G401.6 (cell line): ENCODE results near the gene GLIS1.
"Not testable (repeated sequence)": the region's sequence is repeated elsewhere in the genome, so short reads cannot be mapped to it uniquely, and the experiment has no call there.

Experiments
- FAIRE-seq: peaks from 2 replicates; lab custom pipeline; 2012; peaks lifted over from hg19 to GRCh38; lab: Jason Lieb, UNC

The GLIS1 gene

DNA sequence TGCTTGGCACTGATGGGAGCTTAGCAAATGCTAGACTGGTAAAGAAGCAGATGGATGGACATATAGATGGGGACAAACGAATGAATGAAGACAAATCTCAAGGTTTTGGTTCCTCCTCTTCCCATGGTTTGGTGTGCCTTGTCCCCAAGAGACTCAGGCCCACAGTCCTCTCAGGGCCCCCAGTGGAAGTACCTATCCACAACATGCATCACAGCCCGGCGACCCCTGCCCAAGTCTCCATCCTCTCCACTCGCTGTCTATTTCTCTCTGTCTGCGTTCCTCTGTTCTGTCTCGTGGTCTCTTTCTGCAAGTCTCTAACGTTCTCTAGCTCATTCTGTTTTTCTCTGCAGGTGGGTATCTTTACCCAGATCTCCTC is 85.8 kb downstream of the GLIS1 start:
- FAIRE-seq = no peak

DNA sequence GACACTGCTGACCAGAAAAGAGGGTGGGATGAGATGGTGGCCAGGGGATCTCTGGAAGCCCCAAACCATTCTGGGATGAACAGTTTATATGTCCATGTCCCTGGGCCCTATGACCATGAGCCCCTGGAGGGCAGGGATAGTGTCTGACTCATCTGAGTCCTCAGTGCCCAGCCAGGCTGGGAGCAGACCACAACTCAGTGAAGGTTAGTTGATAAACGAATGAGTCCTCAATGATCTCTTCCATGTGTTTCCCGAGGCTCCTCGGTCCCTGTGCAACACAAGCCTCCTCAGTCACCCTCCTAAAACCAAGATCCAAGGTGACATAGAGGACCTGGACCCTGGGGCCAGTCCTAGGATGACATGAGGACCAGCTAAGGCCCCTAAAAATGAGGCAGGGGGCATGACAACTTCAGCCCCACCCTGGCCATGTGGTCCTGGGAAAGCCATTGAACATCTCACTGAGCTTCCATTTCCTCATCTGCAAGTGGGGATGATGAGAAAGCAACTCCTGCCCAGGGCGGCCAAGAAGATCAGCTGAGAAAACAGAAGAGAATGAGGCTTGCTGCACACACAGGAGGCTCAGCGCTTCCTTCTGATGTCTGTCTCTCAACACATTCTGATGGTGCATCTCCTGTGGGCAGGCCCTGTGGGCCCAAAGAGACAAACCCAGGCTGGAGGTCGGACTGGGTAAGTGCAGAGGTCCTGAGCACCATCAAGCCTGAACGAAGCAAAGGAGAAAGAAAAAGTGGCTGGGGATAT is 86.3 kb downstream of the GLIS1 start:
- no peak for FAIRE-seq

DNA sequence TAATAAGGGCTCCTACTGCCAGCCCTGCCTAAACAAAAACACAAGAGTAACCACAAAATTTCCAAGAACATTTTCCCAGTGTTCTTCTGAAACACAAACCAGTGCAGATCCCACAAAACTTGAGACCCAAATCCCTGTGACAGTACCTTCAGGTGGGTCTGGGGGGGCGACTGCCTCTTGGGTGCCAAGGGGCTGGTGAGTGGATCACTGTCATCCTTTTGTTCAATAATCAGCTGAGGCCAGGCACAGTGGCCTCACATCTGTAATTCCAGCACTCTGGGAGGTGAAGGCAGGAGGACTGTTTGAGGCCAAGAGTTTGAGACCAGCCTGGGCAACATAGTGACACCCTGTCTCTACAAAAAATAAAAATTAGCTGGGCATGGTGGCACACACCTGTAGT is 87.6 kb downstream of the GLIS1 start:
- FAIRE-seq = no peak

DNA sequence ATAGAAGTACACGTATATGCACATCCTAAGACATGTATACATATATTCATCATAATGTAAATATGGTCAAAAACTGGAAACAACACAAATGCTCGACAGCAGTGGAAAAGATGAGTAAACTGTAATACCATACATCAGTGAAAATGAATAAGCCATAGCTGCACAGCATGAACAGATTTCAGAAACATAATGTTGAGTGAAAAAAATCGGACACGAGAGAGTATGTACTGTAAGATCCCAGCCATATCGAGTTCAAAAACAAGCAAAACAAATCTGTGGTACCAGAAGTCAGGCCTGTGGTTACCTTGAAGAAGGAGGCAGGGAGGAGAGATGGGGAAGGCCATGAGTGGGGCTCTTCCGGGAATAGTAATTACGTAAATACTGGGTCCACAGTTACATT is 90.4 kb downstream of the GLIS1 start:
- no peak for FAIRE-seq

DNA sequence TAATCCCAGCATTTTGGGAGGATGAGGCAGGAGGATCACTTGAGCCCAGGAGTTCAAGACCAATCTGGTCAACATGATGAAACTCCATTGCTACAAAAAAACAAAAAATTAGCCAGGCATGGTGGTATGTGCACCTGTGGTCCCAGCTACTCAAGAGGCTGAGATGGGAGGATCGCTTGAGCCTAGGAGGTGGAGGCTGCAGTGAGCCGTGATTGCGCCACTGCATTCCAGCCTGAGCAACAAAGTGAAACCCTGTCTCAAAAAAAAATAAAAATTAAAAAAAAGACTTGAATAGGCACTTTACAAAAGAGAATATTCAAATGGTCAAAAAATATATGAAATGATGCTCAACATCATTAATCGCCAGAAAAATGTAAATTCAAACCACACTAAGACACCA is 91.0 kb downstream of the GLIS1 start:
- FAIRE-seq = not testable (repeated sequence)

DNA sequence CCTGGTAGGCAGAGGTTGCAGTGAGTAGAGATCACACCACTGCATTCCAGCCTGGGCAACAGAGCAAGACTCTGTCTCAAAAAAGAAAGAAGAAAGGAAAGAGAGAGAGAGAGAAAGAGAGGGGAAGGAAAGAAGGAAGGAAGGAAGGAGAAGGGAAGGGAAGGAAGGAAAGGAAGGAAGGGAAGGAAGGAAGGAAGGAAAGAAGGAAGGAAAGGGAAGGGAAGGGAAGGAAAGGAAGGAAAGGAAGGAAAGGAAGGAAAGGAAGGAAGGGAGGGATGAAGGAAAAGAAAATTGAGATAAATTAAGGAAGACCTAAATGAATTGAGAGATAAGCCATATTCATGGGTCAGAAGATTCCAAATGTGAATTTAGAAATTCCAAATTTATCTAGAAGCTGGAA is 92.2 kb downstream of the GLIS1 start:
- no peak for FAIRE-seq

DNA sequence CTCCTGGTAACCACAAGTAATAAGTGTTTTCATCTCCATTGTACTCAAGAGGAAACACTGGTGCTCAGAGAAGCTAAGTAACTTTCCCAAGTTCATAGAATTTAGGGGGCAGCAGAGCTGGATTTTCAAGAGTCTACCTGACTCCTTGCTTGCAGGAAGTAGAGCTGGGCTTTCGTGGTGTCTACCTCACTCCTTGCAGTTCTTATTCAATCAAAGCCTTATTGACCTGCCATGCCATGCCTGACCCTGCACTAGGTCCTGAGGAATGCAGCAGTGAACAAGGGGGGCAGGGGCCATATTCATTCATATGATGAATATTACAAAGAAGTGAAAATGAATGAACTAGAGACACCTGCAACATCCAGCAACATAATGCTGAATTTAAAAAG is 93.3 kb downstream of the GLIS1 start:
- no peak for FAIRE-seq

DNA sequence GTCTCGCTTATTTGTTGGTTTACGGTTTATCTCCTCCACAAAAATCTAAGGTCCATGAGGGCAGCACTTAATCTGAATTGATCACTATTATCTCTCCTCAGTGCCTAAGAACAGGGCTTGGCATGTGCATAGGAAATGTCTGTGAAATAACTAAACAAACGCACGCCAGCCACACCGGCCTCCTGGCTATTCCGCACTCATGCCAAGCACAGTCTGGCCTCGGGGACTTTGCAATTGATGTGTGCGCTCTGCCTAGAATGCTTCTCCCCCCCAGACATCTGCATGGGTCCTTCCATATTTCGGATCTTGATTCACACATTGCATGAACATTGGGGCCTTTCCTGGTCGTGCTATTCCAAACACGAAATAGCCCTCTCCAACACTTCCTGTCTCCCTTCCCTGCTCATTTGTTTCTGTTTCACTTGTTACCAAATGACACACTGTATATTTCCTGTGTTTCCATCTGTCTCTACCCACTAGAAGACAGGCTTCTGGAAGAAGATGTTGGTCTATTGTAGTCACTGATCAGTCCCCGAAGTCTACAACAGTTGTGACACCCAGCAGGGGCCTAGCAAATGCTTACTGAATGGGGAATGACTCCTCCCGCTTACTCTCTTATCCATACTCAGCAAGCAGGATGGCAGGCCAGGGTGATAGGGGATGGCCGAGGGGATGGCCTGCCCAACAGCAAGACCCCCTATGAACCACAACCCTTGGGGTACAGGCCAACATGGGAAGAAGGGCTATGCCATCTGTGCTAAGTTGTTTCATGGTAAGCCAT is 93.9 kb downstream of the GLIS1 start:
- no peak for FAIRE-seq

DNA sequence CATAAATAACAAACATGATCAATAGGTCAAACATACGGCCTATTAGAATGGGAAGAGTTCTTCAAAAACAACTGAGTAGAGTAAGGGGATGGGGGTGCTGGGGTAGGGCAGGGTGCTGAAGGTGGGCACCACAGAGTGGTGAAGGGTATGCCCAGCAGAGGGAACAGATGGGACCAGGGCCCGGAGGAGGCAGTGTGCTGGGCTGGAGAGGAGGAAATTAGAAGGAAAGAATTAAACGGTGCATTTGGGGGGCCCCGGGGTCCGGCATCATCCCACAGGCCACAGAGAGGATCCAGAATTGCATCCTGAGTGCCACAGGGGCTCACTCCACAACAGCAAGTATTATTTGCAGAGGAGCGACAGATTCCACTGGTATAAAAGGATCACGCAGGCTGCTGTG is 94.5 kb downstream of the GLIS1 start:
- no peak for FAIRE-seq

DNA sequence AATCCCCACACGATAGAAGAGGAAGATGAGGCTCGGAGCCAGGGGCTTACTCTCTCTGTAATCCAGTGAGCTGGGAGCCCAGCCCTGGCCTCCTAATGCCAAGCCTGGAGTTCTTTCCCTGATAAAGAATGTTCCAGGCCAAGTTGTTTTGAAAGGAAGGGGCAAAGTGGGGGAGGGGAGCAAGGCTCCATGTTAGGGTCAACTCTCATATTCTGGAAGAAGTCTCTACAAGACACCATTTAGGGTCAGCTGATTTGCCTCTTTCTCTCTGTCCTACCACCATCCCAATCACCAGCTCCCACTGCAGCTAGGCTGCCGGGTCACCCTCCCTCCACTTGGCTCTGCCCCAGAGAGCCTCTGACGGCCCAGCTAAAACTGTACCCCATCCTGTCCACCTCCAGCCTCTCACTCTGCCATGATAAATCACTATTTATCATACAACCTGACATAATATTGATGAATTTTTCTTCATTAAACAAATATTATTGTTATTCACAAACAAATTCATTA is 95.0 kb downstream of the GLIS1 start:
- no peak for FAIRE-seq

DNA sequence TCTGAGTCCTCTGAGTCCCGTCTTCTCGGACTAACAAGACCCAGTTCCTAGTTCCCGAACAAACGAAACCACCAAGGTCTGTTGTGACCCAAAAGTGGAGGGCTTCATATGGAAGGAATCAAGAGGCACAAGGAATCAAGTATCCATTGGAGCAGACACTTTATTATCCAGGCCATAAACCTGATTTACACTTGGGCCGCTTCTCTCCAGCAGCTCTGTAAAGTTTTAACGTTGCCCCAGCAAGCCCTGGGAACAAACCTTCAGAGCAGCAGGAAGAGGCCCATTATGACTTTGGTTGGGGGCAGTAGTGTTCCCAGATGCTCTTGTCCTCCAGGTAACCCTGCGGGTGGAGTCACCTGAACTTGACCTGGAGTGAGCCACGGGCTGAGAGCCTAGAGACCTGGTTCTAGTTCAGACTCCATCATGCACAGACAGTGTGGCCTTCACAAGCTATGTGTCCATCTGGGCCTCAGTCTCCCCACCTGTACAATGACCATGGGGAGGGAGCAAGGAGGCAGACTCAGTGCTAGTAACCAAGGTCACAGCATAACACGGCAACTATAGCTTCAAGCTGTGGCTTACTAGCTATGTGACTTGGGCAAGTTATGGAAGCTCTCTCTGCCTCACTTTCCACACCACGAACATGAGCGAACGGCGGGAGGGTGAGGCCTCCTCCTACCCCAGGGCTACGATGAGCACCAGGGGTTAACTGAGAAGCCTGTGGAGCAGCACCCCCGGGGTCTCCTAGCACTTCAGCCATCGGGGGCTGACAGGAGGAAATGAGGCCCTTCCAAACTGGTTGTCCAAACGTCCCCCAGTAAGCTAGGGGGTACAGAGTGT is 95.7 kb downstream of the GLIS1 start:
- no peak for FAIRE-seq

DNA sequence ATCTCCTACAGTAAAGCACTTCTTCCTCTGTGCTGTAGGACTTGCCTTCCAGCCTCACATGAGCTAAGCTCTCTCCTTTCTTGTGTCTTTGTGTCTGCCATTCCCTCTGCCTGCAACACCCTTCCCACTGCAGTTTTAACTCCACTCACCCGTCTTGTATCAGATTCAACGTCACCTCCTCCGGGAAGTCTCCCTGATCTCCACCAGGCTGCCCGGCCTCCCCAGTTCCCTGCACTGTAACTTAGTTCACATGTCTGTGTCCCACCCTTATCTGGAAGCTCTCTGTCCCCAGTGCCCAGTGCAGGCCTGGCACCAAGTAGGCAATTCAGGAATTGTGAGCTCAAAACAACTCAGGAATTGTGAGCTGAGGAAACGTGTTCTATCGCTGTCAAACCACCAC is 96.4 kb downstream of the GLIS1 start:
- no peak for FAIRE-seq

DNA sequence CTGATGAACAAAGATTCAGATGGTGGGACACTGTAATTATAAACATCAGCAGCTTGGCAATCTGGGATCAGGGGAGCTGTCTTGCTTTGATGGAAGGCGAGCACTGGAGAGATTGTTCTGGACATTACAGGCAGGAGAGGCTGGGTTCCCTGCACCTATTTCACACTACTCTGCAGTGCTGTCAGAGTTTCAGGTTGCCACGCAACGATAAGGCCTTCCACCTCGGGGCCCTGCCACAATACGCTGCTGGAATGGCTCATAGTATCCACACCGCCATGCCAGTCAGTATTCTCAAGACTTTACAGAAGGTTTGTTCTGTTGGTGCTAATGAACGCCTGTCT is 96.8 kb downstream of the GLIS1 start:
- FAIRE-seq = no peak

DNA sequence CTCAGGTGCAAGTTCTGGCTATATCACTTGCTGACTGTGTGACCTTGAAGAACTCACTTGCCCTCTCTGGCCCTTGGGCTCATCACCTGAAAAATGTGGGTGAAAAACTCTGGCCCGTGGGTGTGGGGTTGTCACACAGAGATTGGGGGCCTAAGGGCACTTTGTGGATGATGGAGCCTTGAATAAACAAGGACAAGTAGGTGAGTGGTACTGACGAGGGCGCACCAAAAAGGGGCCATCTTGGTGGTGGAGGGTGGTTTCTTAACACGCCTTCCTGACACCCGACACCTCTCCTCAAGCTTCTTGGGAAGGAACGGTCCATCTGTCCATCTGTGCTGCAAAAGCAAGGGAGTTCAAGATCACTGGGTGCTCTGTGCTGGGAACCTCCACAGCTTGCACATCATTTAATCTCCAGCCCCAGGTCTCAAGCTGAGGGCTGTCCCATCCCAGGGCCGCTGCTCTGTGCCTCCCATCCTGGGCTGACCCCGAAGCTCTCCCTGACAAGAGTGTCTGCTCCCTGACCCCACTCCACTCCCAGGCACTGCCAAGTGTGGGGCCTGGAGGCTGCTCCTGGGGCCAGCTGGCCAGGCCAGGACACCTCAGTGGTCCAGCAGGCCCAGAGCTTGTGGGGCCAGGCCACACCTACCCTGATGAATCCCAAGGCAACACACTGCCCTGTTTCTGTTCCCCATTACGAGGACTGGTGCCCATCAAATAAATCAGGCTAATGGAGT is 97.3 kb downstream of the GLIS1 start:
- no peak for FAIRE-seq

DNA sequence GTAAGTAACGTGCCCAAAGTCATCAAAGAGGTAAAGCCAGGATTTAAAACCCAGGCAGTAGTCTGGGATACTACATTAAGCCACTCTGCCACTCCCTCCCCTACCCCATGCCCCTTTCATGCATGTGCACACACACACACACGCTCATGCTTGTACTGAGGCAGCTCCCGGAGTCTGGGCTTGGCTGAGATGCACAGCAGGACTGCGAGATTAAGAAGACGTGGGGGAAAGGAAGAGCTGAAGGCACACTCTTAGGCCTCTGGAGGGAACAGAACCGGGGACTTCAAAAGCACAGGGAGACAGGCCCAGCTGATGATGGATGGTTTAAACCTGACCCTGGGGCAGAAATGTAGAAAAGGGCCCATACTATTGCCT is 98.3 kb downstream of the GLIS1 start:
- no peak for FAIRE-seq

DNA sequence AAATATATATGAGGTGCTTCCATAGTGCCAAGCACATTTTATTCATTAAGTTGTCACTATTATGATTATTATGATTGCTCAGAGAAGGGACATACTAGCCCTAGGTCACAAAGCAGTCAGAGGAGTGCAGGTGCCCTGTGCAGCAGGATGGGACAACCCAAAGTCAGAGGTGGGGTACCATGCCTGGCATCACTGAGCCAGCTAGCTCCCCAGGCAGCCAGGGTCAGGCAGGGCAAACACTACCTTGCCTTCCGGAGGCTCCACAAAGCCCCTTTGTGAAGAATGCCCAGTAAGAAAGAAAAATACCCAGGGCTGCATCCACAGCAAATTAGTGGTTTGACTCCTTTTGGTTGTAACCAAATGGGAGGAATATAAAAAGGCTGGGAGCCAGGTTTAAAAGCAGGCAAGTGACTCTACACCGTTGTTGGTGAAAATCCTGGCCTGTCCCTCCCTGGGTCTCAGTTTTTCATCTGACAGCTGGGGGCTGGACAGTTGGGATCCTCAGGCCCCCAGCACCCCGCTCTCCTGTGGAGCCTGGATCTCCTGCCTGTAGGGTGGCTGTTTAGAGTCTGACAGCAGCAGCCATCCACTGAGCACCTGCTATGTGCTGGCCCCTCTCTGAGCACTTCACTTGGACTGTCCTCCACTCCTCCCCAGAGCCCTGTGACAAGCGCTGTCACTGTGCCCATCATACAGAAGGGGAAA is 98.8 kb downstream of the GLIS1 start:
- no peak for FAIRE-seq

DNA sequence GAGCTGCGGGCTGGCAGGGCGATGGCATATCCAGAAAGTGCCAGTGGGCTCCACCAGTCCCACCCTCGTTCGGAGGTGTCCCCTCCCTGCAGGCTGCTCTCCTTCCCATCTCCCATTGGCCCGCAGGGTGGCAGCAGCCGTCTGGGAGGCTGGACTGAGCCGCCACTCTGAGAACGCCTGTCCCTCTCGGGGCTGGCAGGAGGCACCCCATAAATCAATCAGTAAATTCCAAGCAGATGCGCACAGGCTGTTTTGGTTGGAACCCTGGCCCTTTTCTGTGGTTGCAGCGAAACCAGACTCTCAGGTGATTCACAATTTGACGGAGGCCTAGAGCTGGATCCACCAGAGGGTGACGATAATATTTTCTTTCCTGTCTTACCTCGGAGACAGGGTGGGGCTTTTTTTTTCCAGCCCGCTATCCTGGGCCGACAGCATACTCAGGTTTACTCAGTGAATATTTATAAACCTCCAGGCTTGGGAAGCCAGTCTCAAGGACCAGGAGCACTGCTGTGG is 99.7 kb downstream of the GLIS1 start:
- FAIRE-seq = no peak

DNA sequence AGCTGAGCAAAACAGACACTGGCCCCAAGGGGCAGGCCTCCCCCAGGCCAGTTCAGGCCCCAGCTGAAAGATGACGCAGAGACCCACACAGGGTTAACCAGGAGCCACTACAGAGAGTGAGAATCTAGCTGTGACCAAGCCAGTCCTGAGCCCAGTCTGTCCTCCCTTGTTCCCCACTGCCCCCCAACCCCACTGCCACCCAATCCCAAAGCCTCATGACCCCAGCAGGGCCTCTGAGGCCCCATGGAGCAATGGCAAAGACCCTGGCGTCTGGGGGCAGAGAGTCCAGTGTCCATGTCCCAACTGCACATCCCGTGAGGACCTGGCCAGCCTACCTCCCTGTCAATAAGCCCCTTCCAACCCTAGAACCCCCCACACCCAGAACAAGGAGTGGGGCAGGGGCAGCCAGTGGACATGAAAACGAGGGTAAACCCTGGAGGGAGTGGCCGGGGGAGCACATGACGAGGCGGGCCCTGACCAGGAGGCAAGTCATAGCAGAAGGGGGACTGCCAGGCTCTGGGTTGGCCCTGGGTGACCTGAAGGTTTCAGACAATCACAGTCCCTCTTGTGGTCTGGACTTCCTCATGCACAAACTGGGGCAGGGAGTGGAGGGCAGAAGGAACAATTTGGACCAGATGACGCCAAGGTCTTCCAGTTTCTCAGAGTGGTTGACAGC is 100.5 kb downstream of the GLIS1 start:
- no peak for FAIRE-seq

DNA sequence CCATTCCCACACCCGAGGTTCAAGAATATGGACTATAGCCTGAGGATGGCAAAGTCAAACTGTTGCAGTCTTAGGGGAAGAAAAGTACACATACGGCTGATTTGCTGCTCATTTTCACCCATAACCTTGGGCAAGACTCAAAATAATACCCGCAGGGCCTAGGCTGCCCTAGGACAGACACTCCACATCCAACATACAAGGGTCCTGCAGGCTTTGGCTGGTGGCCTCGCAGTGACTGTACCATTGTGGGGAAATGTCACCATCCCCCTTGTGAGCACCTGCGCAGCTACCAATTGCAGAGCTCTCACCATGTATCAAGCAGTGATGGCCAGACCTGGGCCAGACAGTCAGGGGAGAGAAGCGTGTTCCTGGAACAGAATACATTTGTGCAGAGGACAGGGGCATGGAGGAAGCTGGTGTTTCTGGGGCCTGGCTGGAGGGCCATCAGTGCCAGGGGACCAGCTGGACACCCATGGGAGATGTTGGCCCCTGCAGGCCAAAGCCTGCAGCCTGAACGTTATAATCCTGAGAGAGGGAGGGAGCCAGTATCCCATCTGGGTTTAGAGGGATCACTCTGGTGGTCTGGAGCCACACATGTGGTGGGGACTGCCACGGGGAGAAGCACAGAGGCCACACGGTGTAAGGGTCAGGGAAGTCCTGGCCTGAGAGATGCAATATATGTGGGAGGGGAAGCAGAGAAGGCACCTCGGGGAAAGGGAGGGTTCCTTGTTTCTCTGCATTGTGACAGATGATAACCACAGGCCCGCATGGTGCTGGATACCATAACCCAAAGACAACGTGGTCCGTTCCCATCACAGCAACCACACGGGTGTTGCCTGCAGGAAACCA is 101.2 kb downstream of the GLIS1 start:
- FAIRE-seq = no peak

DNA sequence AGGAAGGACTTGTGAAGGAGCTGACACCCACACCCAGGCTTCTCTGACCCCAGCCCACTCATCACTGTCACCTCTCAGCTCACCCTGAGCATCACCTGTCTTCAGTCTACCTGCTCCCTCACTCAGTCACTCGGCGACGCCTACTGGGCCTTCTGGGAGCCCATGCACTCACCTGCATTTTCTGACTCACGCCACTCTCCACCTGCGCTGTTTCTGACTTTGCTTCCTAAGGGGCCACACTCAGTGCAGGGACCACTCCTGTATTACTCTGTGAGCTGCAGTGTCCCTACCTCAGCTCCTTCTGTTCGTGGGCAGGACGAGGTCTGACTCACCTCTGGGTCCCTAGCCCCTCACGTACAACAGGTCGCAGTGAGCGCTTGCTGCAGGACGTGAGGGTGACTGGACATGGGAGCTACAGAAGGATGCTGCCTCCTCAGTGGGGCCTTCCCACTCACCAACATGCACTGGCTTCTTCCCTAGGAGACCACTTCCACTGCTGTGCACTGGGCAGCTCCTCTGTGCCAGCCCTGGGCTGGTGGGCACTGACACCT is 102.3 kb downstream of the GLIS1 start:
- no peak for FAIRE-seq
